Smooth muscle cell of the brain vasculature (primary cell): ENCODE data around the gene TRIM49B.
"Not testable (repeated sequence)": the region's sequence is repeated elsewhere in the genome, so short reads cannot be mapped to it uniquely, and the experiment has no call there.

Experiments used
- DNase-seq: peaks from one replicate; pipeline ENCODE4 v3.0.0-alpha.2; 2012; ENCODE audit warnings: low read depth, low spot score

Gene TRIM49B

GRCh38 chr11:49028523-49028922, at the start of gene TRIM49B:
TSS of gene TRIM49B (plus strand) at chr11:49028823. CDS start at chr11:49031600, 2,777 bp downstream.
- not testable (repeated sequence) for DNase-seq

- not testable (repeated sequence) for DNase-seq
These were observed 44.8 kb upstream of the TRIM49B start, which contains the start of gene TRIM51G for GRCh38 chr11:48983785-48984184. TSS of gene TRIM51G (minus strand) at chr11:48983885. CDS start at chr11:48981695, 2,190 bp downstream.

GRCh38 chr11:49048229-49048628, 19.6 kb downstream of the TRIM49B start:
- not testable (repeated sequence) for DNase-seq

- DNase-seq, result not testable (repeated sequence)
These were observed 21.2 kb downstream of the TRIM49B start for GRCh38 chr11:49049821-49050220.

- DNase-seq, result not testable (repeated sequence)
These were observed 30.4 kb downstream of the TRIM49B start, which contains the start of gene TRIM64C for GRCh38 chr11:49059012-49059411. TSS of gene TRIM64C (minus strand) at chr11:49059112. CDS start at chr11:49059112, 0 bp downstream.

GRCh38 chr11:49069897-49070296, 41.3 kb downstream of the TRIM49B start:
- DNase-seq, result not testable (repeated sequence)
